GOT3 (cell line): ENCODE results near the gene RPS27L.
A peak's percentile ranks its signal among the peaks of the same experiment; 100 is the strongest.
"Not testable (repeated sequence)": the region's sequence is repeated elsewhere in the genome, so short reads cannot be mapped to it uniquely, and the experiment has no call there.

Experiments
- DNase-seq: peaks from one replicate; lab custom pipeline; 2025; ENCODE audit warnings: mixed read lengths; lab: John Stamatoyannopoulos, UW

RPS27L gene

DNA sequence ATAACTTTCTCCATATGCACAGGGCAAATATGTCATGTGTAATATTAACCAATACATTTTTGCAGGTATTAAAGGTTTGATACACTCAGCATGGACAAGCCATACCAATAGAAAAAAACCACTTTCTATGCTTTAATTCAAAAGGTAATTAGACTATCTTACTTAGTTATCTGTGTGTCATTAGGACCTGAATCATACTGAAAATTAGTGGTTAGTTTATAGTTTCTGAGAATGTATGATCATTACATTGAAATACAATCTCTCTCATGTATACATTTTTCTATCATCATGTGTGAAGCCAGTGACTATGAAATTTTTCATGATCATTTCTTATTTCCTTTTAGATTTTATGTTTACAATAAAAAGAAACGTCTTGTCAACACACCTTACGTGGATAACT lies 16.3 kb downstream of the RPS27L start:
- DNase-seq: no peak

DNA sequence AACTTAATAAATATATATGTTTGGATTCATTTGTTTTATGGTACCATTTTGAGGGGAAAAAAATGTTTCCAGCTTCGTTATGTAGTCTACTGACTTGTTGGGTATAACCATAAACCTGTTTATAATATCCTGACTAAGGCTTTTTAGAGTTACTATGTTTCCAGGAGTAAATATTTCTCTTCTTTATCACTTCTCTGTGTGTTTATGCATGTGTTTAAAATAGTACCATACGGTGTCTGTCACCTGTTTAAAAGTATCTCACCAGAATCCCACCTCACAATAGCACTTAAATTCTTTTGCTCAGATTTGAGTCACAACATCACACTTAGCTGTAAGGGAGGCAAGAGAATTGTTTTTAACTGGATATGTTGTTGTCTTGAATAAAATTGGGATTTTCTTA lies 20.5 kb downstream of the RPS27L start:
- DNase-seq: no peak

DNA sequence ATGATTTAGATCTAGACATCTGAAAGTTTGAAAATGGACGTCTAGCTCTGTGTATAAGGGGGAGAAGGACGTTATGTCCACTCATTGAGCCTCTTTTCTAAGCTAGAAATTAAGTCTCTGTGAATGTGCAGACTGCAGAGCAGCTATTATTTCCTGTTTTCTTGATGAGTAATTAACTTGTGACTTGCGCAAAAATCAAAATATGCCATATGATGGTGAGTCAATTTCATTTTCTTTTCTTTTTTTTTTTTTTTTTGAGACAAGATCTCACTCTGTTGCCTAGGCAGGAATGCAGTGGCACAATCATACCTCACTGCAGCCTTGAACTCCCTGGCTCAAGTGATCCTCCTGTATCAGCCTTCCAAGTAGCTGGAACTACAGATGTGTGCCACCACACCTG lies 21.5 kb downstream of the RPS27L start:
- no peak for DNase-seq

DNA sequence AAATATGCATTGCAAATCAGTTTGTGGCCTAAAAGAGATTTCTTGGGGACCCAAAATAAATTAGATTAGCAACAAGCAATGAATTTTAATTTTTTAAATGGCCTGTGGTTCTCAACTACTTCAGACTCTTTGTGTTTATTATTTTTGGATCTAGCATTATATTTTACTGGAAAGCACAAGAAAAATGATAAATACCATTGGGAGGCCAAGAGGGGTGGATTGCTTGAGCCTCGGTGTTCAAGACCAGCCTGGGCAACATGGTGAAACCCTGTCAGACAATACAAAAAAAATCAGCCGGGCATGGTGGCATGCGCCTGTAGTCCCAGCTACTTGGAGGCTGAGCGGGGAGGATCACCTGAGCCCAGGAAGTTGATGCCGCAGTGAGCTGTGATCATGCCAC lies 22.0 kb downstream of the RPS27L start:
- no peak for DNase-seq

DNA sequence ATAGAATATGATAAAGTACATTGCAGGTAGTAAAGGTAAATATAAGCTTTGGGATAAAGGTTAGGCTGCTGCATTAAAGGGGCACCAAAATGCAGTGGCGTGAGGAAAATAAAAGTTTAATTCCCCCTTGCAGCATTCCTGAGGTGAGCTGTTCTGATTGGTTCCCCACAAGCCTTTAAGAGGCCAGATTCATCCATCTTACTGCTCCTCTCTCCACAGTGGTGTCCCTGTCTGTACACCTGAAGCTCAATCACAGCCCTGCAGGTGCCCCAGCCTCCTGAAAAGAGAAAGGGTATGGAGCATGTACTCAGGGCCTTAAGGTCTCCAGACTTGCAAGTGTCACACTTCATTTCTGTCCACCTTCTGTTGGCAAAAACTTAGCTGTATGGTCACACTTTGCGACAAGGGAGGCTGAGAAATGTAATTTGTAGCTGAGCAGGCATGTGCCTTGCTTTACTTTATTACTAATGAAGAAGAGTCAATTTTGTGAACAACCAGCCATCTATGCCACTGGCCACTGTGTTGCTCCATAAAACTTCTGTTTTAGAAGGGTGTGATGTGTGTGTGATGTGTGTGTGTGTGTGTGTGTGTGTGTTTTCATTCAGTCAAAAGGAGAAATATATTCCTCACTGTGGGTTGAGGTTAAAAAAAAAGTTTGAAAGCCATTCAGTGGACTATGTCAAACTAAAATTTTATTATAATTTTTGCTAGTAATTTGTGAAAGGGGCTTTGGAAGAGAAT lies 22.9 kb downstream of the RPS27L start:
- no peak for DNase-seq

DNA sequence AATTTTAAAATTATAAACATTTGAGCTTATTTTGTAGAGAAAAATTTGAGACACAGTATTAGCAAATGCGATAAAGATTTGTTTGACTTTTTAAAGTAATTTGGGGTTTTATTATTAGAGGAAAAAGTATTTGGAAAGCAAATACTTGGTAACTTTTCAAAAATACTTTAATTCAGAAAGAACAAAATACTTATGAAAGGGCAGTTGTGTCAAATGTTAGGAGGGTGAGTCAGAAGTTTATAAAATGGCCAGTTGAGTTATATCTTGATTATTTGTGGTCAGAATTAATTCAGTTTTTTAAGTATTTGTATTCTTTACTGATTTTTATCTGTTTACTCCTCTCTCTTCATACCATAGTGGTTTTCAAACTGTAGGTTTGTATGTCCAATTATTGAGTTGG lies 23.5 kb downstream of the RPS27L start:
- DNase-seq: no peak

DNA sequence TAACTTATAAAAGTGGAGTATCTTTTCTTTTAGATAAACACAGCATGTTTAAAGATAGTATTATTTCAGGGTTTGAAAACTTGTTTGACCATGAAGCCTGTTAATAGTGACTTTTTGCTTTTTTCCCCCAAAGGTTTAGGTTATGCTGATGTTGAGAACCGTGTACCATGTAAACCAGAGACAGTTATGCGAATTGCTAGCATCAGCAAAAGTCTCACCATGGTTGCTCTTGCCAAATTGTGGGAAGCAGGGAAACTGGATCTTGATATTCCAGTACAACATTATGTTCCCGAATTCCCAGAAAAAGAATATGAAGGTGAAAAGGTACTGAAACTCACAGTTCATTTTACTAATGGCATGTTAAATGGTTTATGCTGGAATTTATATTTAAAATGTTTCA lies 30.6 kb downstream of the RPS27L start:
- no peak for DNase-seq

DNA sequence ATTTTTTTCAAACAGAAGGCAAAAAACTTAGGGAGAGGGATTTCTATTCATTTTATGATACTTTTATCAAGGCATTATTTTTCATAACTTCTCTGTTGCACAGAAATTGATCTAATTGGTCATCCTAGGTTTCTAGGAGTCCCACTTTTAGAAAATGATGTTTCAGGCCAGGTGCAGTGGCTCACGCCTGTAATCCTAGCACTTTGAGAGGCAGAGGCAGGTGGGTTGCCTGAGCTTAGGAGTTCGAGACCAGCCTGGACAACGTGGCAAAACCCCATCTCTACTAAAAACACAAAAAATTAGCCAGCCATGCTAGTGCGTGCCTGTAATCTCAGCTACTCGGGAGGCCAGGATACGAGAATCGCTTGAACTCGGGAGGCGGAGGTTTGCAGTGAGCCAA lies 32.8 kb downstream of the RPS27L start:
- DNase-seq: no peak

DNA sequence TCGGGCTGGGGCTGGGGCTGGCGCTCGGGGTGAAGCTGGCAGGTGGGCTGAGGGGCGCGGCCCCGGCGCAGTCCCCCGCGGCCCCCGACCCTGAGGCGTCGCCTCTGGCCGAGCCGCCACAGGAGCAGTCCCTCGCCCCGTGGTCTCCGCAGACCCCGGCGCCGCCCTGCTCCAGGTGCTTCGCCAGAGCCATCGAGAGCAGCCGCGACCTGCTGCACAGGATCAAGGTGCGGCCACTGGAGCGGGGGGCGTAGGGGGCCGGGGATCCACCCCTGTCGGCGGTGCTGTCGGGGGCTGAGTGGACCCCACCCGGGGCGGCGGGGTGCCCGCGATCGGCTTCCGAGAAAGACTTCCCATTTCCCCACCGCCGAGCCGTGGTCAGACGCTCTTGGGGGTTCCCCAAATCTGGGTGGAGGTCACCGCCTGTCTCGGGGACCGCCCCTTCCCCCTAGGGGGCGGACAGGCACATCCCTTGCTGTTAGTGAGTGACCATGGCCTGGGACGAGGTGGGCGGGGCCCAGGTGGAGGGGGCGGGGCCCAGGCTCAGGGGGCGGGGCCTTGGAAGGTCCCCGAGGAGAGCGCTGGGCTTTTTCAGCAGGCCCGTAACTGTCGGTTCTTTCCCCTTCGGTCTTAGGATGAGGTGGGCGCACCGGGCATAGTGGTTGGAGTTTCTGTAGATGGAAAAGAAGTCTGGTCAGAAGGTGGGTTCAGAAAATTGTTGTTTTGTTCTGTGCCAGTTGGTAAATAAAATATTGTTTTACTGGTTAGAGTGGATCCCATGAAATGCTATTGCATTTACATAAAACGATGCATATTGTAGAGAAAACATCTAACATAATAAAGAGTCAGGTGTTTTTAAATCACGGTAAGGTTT lies 35.0 kb downstream of the RPS27L start:
- no peak for DNase-seq

DNA sequence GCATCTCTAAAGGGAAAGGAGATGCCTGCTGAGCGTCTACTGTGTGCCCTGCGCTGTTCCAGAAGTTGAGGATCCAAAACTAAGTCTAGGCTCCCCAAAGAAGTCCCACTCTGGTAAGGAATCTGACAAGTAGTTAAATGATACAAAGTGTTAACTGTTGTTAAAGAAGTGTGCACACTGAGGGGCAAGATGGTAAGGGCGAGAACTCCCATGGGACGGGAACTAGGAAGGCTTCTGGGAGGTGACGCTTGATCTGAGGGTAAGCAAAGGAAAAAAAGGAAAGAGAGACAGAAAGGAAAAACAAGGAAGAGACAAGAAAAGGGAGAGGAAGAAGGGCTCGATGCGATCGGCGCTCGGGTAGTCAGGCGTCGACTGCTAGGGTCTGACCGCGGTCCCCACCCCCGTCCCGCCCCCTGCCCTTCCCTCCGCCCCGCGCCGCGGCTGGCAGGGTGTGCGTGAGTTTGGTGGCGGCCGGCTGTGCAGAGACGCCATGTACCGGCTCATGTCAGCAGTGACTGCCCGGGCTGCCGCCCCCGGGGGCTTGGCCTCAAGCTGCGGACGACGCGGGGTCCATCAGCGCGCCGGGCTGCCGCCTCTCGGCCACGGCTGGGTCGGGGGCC lies 35.8 kb downstream of the RPS27L start, which contains the start of gene LACTB:
LACTB (plus strand) TSS at position 480 of the 620 bp plus-strand sequence; CDS start at position 491, 11 bp downstream.
- DNase-seq: peak; percentile 46

DNA sequence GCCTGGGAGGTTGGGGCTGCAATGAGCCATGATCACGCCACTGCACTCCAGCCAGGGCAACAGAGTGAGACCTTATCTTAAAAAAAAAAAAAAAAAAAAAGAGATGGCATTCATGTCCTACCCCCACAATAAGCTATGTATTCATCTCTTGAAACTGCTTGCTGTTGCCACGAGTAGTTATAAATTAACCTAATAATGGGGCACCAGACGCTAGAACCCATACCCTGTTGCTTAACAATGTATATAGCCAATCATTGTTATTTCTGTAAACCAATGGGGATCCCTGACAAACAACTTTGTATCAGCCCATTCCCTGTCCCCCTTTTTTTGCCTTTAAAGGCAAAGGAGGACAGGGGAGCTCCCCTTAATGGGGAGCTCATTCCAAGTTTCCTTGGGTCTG lies 38.4 kb downstream of the RPS27L start:
- DNase-seq: no peak

DNA sequence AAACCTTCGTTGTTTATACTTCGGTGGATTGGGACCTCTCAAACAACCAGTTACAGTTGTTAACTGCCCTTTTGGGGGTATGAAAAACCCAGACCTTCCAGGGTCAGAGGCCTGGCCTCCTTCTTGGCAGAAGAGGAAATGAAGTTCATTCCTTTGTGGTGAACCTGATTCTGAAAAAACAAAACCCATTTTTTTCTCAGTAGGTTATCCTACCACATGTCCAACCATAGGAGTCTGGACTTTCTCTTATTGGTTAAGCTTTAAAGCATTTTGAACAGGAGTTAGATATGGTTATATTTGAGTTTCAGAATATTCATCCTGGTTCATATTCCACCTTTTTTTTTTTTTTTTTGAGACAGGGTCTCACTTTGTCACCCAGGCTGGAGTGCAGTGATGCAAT lies 42.8 kb downstream of the RPS27L start:
- no peak for DNase-seq

DNA sequence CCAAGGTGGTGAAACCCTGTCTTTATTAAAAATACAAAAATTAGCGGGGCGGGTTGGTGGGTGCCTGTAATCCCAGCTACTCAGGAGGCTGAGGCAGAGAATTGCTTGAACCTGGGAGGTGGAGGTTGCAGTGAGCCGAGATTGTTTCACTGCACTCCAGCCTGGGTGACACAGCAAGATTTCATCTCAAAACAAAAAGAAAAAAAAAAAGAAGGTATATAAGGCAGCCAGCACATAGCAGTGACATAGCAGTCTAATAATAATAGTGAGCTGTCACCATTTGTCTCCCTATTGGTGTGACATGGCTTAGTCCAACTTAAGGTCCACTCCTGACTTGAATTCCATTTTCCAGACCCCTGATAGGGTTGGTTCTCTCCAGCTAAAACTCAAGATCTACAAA lies 44.4 kb downstream of the RPS27L start:
- no peak for DNase-seq

DNA sequence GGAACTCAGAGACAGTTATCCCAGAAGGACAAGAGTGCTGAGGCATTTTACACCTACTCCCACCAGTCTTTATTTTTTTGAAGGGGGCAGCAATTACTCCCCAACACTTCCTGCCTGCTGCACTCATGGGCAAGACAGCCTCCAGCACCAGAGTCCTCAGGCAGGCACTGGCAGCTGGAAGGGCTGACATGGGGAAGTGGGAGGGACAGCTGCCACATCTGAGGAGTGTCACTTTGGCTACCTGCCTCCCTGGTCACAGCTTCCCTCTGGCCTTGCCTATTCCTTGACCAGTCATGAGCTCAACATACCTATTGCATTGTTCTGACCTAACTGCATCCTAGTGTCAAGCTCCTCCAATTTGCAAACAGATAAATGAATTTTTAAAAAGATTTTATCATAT lies 45.8 kb downstream of the RPS27L start:
- no peak for DNase-seq

DNA sequence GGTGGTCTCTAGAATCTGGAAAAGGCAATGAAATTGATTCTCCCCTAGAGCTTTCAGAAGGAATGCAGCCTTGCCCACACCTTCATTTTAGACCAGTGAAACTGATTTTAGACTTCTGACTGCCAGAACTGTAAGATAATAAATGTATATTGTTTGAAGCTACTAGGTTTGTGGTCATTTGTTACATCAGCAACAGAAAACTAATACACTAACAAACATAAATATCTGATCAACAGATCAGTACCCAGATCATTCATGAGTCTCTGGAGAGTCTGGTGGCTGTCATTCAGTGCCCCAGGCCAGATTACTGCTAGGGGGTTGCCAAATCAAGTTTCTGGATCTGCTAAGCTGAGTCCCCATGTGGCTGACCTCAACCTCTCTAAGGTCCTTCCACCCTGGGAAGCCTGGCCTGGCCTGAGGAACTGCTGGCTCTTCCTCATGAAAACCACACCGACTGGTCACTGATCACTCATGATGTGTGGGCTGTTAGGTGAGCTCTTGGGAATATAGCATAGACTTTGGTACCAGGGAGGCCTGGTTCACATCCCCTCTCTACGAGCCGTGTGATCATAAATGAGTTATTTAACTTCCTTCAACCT lies 46.8 kb downstream of the RPS27L start:
- DNase-seq: no peak

DNA sequence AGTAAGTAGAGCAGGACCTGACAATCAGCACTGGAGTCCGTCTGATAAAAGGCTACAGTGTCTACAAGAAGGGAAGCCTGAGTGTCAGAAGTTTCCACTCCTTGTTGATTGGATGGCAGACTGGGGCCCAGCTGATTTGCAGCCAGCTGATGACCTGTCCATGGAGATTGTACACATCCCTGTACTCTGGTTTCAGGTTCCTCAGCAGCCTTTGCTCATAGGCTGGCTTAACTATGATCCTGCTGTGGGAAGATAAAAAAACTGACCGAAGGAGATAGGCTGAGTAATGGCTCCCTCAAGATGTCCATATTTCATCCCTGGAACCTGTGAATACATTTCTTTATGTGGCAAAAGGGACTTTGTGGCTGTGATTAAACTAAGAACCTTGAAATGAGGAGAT lies 47.4 kb downstream of the RPS27L start:
- DNase-seq: no peak

DNA sequence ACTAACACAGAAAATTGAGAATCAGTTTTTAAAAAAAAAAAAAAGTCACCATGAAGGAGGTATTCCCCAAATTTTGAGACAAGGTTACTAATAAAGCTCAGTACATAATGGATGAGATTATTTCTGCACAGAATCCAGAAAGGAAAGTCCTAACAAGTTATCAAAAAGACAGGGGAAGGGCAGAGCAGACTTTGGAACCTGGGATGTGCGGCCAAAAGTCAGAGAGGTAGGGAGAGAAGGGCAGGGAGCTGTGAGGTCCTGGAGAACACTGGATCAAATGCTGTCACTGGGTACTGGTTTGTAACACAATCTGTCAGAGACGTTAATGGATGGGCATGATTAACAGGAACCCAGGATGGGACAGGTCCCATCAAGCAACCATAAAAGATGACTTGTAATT lies 47.8 kb downstream of the RPS27L start:
- no peak for DNase-seq

DNA sequence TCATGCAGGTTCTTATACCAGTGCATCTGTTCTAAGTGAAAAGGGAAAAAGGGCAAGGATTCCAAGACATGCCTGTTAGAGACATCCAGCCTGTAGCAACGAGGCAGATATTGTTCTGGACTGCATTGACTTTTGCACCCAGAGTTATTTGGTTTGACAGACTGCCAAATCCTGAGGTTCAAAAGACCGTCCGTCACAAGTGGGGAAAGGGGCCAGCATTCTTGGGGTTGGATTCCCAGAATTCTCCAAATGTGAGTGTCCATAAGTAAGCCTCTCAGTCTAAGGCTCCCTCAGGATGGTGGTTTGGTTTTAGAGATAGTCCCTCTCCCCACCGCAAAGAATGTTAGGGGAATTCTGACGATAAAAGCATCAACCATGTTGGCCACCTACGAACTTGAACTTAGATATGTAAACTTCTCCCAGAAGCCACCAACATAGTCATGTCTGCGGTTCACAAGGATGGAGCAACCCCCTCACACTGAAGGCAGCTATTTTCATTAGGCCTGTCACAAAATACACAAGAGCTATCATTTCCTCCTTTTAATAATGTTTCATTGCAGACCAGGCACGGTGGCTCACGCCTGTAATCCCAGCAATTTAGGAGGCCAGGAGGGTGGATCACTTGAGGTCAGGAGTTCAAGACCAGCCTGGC lies 49.3 kb downstream of the RPS27L start:
- peak; percentile 37 for DNase-seq

DNA sequence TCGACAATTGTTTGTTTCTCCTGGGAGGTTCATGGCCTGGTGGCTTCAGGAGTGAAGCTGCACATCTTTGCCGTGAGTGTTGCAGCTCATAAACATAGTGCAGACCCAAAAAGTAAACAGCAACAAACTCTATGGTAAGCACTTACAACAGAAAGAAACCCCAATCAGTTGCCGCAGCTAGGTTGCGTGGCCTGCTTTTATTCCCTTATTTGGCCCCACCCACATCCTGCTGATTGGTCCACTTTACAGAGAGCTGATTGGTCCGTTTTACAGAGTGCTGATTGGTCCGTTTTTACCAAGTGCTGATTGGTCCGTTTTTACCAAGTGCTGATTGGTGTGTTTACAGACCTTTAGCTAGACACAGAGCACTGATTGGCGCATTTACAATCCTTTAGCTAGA lies 51.9 kb downstream of the RPS27L start:
- DNase-seq: not testable (repeated sequence)

DNA sequence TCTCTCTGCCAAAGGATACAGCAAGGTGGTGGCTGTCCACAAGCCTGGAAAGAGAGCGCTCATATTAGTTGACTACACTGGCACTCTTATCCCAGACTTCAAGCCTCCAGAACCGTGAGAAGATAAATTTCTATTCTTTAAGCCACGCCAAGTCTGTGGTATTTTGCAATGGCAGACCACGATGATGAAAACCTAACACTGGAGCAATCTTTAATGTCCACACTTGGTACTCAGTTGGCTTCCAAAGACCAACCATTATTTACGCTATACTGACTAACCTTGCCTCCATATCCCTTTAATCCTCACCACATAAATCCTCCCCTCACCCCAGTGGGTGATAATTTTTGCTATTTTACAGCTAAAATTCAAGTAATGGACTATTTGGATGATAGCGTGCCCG lies 52.5 kb downstream of the RPS27L start:
- no peak for DNase-seq

DNA sequence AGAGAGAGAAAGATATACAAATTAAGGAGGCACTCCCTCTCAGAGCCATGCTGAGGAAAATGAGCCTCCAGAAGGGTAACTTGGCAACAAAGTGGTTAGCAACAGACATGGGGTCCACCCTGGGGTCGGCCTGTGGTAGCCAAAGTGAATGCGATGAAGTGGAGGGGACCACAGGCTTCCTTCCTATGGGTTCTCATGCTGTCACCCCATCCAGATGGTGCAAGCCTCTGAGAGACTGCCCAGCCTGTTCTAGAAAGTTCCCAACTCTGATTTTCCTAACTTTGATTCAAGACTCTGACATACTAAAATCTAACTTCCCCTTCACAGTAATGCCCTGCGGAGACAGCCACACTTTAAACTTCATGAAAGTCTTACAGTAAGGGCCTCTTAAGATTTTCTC lies 53.9 kb downstream of the RPS27L start:
- no peak for DNase-seq

DNA sequence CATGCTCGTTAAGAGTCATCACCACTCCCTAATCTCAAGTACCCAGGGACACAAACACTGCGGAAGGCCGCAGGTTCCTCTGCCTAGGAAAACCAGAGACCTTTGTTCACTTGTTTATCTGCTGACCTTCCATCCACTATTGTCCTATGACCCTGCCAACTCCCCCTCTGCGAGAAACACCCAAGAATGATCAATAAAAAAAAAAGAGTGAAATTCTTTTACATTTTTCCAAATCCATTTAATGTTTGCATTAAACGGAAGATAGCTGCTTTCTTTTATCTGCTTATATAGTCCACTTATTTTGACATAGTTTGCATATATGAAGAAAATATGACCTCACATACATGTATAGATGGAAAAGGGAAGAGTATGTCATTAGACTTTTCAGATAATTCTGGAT lies 57.7 kb downstream of the RPS27L start:
- DNase-seq: not testable (repeated sequence)
